ENCODE measurements around the gene SH3BP2.

DNA sequence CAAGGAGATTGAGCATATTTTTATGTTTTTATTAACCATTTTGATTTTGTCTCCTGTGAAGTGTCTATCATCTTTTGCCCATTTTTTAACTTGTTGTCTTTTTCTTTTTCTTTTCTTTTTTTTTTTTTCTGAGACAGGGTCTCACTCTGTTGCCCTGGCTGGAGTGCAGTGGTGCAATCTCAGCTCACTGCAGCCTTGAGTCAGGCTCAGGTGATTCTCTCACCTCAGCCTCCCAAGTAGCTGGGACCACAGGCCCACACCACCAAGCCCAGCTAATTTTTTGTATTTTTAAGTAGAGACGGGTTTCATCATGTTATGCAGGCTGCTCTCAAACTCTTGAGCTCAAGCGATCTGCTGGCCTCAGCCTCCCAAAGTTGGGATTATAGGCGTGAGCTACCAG, 46.2 kb downstream of the SH3BP2 start:
- TF ChIP-seq POLR2AphosphoS5 (IDR thresholded peaks at IDR 0.05; ENCODE audit: low read depth, low read length) (no peak), POLR2A (IDR thresholded peaks at IDR 0.05; ENCODE audit: low read depth, low read length) (no peak), TAF1 (IDR thresholded peaks at IDR 0.05; ENCODE audit: borderline replicate concordance, low read depth, low read length) (no peak)
